Muscle layer of duodenum (tissue), 2 donors: ENCODE data around the gene ADAMTS12.

Experiments
- H3K27ac ChIP-seq: one replicate; pipeline ENCODE4 v1.7.0; 2013; ENCODE audit warnings: mild to moderate bottlenecking, low read length
- H3K27me3 ChIP-seq: one replicate; pipeline ENCODE4 v1.7.0; 2013; ENCODE audit warnings: low read depth, mild to moderate bottlenecking, control low read depth, low read length
- H3K36me3 ChIP-seq, 2 donors: one replicate each; pipeline ENCODE4 v1.7.0; 2013; ENCODE audit warnings: low read length in 2 of 2, control low read depth in 1 of 2, mild to moderate bottlenecking in 1 of 2; ENCODE audit not compliant: insufficient read depth in 2 of 2, control insufficient read depth in 1 of 2
- H3K4me1 ChIP-seq, 2 donors: one replicate each; pipeline ENCODE4 v1.7.0; 2013; ENCODE audit warnings: low read length in 2 of 2, mild to moderate bottlenecking in 2 of 2, control low read depth in 1 of 2, moderate library complexity in 1 of 2; ENCODE audit not compliant: insufficient read depth in 2 of 2, control insufficient read depth in 1 of 2
- H3K4me3 ChIP-seq, 2 donors: one replicate each; pipeline ENCODE4 v1.7.0; 2013; ENCODE audit warnings: low read length in 2 of 2, low read depth in 1 of 2, mild to moderate bottlenecking in 1 of 2
- H3K9me3 ChIP-seq, 2 donors: one replicate each; pipeline ENCODE4 v1.7.0; 2013; ENCODE audit warnings: low read length in 2 of 2, control low read depth in 1 of 2, mild to moderate bottlenecking in 1 of 2; ENCODE audit not compliant: control insufficient read depth in 1 of 2
- donor health status: healthy.

The ADAMTS12 gene

GRCh38 chr5:33671700-33672291 lies 220.0 kb downstream of the ADAMTS12 start:
- no peaks in the 10 kb centered on the region for H3K9me3 ChIP-seq
- H3K4me3 ChIP-seq: no peak overlapping the region
- no peaks in the 10 kb centered on the region for H3K27me3 ChIP-seq
- no peaks in the 10 kb centered on the region for H3K36me3 ChIP-seq
- H3K4me1 ChIP-seq: no peaks in the 10 kb centered on the region
- no peak overlapping the region for H3K27ac ChIP-seq

GRCh38 chr5:33662722-33663427 lies 228.9 kb downstream of the ADAMTS12 start:
- peaks cover 0 to 14% of the 10 kb centered on the region in 2 donors for H3K36me3 ChIP-seq
- H3K9me3 ChIP-seq: no peaks in the 10 kb centered on the region
- H3K27ac ChIP-seq: no peak overlapping the region

GRCh38 chr5:33659526-33660169 lies 232.1 kb downstream of the ADAMTS12 start:
- Histone ChIP-seq H3K36me3 (peaks cover 0 to 14% of the 10 kb centered on the region in 2 donors), H3K4me1 (no peaks in the 10 kb centered on the region), H3K9me3 (no peaks in the 10 kb centered on the region), H3K4me3 (no peak overlapping the region), H3K27ac (no peak overlapping the region), H3K27me3 (no peaks in the 10 kb centered on the region)

More at GRCh38 chr5:33662722-33663427, 228.9 kb downstream of the ADAMTS12 start:
- Histone ChIP-seq H3K4me3 (no peak overlapping the region), H3K4me1 (no peaks in the 10 kb centered on the region), H3K27me3 (no peaks in the 10 kb centered on the region)

GRCh38 chr5:33657804-33658440 lies 233.9 kb downstream of the ADAMTS12 start:
- H3K9me3 ChIP-seq: no peaks in the 10 kb centered on the region
- peaks cover 0 to 14% of the 10 kb centered on the region in 2 donors for H3K36me3 ChIP-seq
- no peak overlapping the region for H3K27ac ChIP-seq
- H3K4me1 ChIP-seq: no peaks in the 10 kb centered on the region
- H3K27me3 ChIP-seq: no peaks in the 10 kb centered on the region
- no peak overlapping the region for H3K4me3 ChIP-seq

DNA sequence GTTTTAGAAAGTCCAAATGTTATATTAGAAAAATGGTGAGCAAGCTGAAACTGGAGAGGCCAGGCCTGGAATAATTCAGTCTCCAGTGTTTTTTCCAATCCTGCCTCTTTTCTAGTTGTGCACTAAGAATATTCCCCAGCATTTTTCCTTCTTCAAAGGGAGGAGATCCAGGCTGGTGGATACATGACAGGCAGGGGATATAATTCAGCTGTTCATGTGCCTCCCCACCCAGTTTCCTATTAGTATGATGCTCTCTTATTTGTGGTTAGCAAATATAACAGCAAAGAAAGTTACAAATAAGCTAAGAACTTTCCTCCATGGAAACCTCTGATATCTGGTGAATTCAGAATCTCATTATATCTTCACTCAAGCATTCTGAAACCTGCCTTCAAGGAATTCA lies 234.6 kb downstream of the ADAMTS12 start:
- Histone ChIP-seq H3K27me3 (no peaks in the 10 kb centered on the region), H3K4me3 (no peak overlapping the region), H3K9me3 (no peaks in the 10 kb centered on the region), H3K27ac (no peak overlapping the region), H3K36me3 (peaks cover 0 to 14% of the 10 kb centered on the region in 2 donors), H3K4me1 (no peaks in the 10 kb centered on the region)

- H3K4me3 ChIP-seq: no peak overlapping the region
- H3K9me3 ChIP-seq: no peaks in the 10 kb centered on the region
- H3K4me1 ChIP-seq: no peaks in the 10 kb centered on the region
- H3K27me3 ChIP-seq: no peaks in the 10 kb centered on the region
- H3K27ac ChIP-seq: no peak overlapping the region
- peaks cover 0 to 5% of the 10 kb centered on the region in 2 donors for H3K36me3 ChIP-seq
Measured at GRCh38 chr5:33650911-33651310, 240.9 kb downstream of the ADAMTS12 start.

GRCh38 chr5:33649549-33650482 lies 242.0 kb downstream of the ADAMTS12 start:
- Histone ChIP-seq H3K36me3 (peaks cover 0 to 5% of the 10 kb centered on the region in 2 donors), H3K27me3 (no peaks in the 10 kb centered on the region), H3K27ac (no peak overlapping the region), H3K9me3 (no peaks in the 10 kb centered on the region), H3K4me1 (no peaks in the 10 kb centered on the region), H3K4me3 (no peak overlapping the region)

DNA sequence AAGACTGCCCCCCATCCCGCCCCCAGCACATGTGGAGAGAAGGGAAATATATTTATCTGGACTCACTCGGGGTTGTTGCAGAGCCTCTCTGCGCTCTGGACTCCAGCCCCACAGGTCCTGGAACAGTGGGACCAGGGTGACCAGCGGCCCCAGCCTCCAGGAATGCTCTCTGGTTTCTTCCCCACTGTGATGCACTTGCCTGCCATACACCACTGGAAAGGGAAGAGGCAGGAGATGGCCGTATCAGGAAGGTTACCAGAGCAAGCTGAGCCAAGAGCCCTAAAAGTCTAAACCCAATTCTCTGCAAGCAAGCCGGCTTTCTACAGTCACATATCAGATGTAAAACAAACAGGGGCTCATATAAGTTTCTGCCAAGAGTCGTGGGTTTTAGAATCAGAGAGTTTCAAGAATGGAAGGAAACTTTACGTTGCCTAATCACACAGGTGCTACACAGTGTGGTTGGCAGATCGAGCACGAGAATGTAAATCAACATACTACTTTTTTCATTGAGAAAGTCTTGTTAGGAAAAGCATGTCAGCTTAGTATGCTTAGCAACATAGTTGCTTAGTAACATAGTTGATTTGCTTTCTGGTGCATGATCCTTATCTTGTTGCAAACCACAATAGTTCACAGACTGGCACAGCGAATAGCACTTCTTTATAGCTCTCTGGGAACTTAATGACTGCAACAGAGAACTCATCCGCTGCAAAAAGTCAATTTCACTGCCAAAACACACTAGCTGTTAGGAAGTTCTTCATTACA lies 249.9 kb downstream of the ADAMTS12 start:
- Histone ChIP-seq H3K9me3 (no peaks in the 10 kb centered on the region), H3K36me3 (peaks cover 3 to 14% of the 10 kb centered on the region in 2 donors), H3K27me3 (no peaks in the 10 kb centered on the region), H3K4me1 (no peaks in the 10 kb centered on the region), H3K4me3 (no peak overlapping the region), H3K27ac (no peak overlapping the region)

DNA sequence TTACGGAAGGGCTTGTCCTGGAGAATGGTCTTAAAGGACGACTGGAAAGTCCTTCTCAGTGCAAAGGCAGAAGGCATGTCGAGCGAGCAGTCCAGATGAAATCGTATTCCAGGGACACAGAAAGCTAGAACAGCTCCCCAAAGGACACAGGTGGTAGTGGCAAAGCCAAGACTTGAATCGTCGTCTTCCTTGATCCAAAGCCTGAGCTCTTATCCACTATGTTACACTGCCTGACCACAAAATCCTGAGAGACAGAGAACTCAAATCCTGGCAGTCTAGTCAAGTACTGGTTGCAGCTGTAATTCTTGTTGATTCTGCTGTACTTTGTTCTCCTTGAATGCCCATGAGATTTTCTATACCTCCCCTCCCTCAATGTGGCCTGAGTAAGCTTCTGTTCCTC lies 252.3 kb downstream of the ADAMTS12 start:
- no peaks in the 10 kb centered on the region for H3K27me3 ChIP-seq
- no peak overlapping the region for H3K4me3 ChIP-seq
- no peaks in the 10 kb centered on the region for H3K4me1 ChIP-seq
- no peaks in the 10 kb centered on the region for H3K9me3 ChIP-seq
- H3K27ac ChIP-seq: no peak overlapping the region
- H3K36me3 ChIP-seq: peaks cover 3 to 21% of the 10 kb centered on the region in 2 donors

DNA sequence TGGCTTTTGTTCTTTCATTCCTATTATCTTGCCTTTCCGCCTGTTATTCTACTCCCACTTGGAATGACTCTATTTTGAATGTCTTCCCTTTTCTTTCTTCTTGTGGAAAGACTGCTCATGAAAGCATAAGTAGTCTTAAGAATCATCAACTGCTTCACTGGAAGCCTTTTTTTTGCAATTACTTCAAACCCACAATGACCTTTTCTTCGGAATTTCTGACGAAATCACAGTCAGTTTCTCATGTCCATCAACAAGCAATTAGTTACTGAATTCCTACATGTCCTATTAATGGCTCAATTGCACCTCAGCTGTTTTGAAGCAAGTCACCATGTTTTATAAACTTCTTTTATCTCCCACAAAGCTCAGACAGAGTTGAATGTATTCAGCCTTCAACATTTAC lies 254.8 kb downstream of the ADAMTS12 start:
- Histone ChIP-seq H3K36me3 (peaks cover 3 to 21% of the 10 kb centered on the region in 2 donors), H3K27me3 (no peaks in the 10 kb centered on the region), H3K4me1 (no peaks in the 10 kb centered on the region), H3K27ac (no peak overlapping the region), H3K4me3 (no peak overlapping the region), H3K9me3 (no peaks in the 10 kb centered on the region)
